Esophagus muscularis mucosa (tissue), 4 donors: ENCODE results near the gene INHBC. TPM values are rescaled to one million over a fixed set of nuclear protein-coding genes. Genes with fewer than 3 reads are reported as not detected.

ENCODE experiments used
- DNase-seq: peaks from one replicate; pipeline ENCODE4 v3.0.0-alpha.2; 2017; ENCODE audit errors: extremely low spot score
- H3K27ac ChIP-seq, 4 donors: fragments of 200-600 bp; sonication (generic); replicated peaks in 1 of 4; 1 replicate in 3 of 4; 2 replicates in 1 of 4; pipeline ENCODE4 v1.5.1; 2016 to 2019; ENCODE audit warnings: mild to moderate bottlenecking in 1 of 4
- H3K27me3 ChIP-seq, 4 donors: fragments of 200-600 bp; sonication (generic); one replicate each; pipeline versions ENCODE4 v1.5.1 to v1.6.0; 2016 to 2019
- H3K36me3 ChIP-seq, 4 donors: fragments of 200-600 bp; sonication (generic); one replicate each; pipeline ENCODE4 v1.5.1; 2016 to 2019
- H3K4me1 ChIP-seq, 4 donors: fragments of 200-600 bp; sonication (generic); one replicate each; pipeline ENCODE4 v1.5.1; 2016 to 2019
- H3K4me3 ChIP-seq, 4 donors: fragments of 200-600 bp; sonication (generic); 1 replicate in 2 of 4; 2 replicates in 2 of 4; pipeline ENCODE4 v1.5.1; 2016 to 2019; ENCODE audit warnings: mild to moderate bottlenecking in 4 of 4, moderate library complexity in 1 of 4
- H3K9me3 ChIP-seq, 4 donors: fragments of 200-600 bp; sonication (generic); 1 replicate in 3 of 4; 2 replicates in 1 of 4; pipeline ENCODE4 v1.5.1; 2016 to 2019
- EP300 ChIP-seq: sonication (generic); formaldehyde crosslinking; IDR thresholded peaks from one replicate; pipeline ENCODE4 v1.6.1; 2017; ENCODE audit warnings: antibody characterized with exemption
- POLR2A ChIP-seq: fragments of 450-650 bp; IDR thresholded peaks from one replicate; pipeline ENCODE4 v1.6.1; 2017; ENCODE audit warnings: antibody characterized with exemption, moderate library complexity, mild to moderate bottlenecking, low read depth
- POLR2AphosphoS5 ChIP-seq, 2 donors: sonication (generic); formaldehyde crosslinking; IDR thresholded peaks; one replicate each; pipeline ENCODE4 v1.6.1; 2017; ENCODE audit warnings: antibody characterized with exemption in 2 of 2
- WGBS: methylation state at CpG from one replicate; pipeline ENCODE4 v1.1.5; 2018; 5-methylcytosine and 5-hydroxymethylcytosine counted together
- intact Hi-C: fragments of 100-400 bp; cut with DNase I; formaldehyde crosslinking; loops from one replicate; pipeline ENCODE4 v1.15.1; 2023
- total RNA-seq, 4 donors: library from RNA; depleted of rRNA; stranded (reverse); fragments of >200 nt; gene quantifications; one replicate each; pipeline versions ENCODE4 v1.1.0 to v1.2.1, GENCODE V29; 2016
- TF ChIP-seq, protein P1 (sequence below), 3 experiments: fragments of 200-600 bp in 2 of 3; fragments of 450-650 bp in 1 of 3; sonication (generic) in 2 of 3; IDR thresholded peaks; one replicate each; pipeline ENCODE4 v1.5.1; 2017 to 2019; ENCODE audit warnings: antibody characterized with exemption in 3 of 3, mild to moderate bottlenecking in 2 of 3, moderate library complexity in 1 of 3

INHBC gene
- total RNA-seq, 4 donors from 2014 or later: not detected

DNA sequence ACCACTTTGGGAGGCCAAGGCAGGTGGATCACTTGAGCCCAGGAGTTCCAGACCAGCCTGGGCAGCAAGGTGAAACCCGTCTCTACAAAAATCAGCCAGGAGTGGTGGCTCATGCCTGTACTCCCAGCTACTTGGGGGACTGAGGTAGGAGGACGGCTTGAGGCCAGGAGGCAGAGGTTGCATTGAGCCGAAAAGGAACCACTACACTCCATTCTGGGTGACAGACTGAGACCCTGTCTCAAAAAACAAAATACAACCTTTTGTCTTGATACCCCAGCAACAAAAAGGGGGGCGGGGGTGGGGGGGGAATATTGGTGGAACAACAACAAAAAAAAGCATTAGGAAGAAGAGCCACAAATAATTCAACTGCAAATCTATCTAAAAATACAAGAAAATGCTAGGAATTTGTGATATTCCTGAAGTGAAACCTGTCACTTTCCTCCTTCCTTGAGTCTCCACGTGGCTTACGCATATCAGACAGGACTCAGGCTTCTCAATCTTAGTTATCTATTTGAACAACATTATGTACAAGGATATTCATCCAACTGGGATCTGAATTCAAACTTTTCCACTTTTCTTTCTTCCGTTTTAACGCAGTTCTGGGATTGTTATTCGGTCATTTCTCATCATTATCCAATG is 5.0 kb upstream of the INHBC start:
- intact Hi-C loops: no loop called here
- WGBS: 35% methylated on average over 9 of the region's 9 CpGs
- no peak for DNase-seq
- Histone ChIP-seq H3K27ac (peak overlapping the region; percentile 90 to 98 (median 98)), H3K27me3 (no peaks in the 10 kb centered on the region), H3K4me1 (peaks cover 12 to 26% (median 17%) of the 10 kb centered on the region in 4 donors), H3K36me3 (peaks cover 0 to 9% (median 2%) of the 10 kb centered on the region in 4 donors), H3K9me3 (no peaks in the 10 kb centered on the region), H3K4me3 (peak overlapping the region; percentile 66 to 97 (median 78))
- TF ChIP-seq POLR2A: no peak
- TF ChIP-seq, protein P1, sequence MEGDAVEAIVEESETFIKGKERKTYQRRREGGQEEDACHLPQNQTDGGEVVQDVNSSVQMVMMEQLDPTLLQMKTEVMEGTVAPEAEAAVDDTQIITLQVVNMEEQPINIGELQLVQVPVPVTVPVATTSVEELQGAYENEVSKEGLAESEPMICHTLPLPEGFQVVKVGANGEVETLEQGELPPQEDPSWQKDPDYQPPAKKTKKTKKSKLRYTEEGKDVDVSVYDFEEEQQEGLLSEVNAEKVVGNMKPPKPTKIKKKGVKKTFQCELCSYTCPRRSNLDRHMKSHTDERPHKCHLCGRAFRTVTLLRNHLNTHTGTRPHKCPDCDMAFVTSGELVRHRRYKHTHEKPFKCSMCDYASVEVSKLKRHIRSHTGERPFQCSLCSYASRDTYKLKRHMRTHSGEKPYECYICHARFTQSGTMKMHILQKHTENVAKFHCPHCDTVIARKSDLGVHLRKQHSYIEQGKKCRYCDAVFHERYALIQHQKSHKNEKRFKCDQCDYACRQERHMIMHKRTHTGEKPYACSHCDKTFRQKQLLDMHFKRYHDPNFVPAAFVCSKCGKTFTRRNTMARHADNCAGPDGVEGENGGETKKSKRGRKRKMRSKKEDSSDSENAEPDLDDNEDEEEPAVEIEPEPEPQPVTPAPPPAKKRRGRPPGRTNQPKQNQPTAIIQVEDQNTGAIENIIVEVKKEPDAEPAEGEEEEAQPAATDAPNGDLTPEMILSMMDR (IDR thresholded peaks at IDR 0.05): no peak
- TF ChIP-seq POLR2AphosphoS5 (IDR thresholded peaks at IDR 0.05): no peak
- no peak for TF ChIP-seq EP300

DNA sequence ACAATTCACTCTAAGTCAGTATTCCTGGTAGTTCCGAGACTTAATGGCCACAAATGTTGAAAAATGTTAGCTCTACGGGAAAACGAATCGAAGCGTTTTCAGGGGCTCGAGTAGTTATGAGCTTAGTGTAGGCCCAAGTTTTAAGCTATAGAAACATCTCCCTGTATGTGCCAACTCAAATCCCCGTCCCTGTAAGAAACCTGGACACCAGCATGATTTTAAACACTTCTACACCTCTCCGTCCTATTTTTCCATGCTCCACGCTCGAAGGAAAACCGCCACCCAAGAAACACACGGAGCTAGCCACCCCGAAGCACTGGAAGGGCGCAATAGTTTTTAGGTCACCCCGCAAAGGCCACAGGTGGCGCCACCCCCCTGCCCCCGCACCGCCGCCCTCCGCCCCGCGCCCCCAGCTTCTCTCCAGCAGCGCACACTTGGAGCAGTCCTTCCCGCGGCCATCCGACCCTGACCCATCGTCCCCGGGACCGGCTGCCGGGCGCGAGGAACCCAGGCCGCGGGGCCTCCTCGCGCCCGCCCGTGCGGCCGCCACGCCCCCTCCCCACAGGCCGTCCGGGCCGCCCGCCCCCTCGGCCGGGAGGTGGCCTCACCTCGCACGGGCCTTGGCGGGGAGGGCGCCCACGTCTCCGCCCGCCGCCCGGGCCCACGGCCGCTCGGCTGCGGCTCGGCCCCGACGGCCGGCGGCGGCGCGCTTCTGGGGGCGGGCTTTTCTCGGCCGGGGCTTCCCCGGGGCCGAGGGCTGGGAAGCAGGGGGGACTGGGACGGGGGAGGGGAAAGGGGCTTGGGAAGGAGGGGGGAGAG is 4.3 kb upstream of the INHBC start:
- Histone ChIP-seq H3K9me3 (no peaks in the 10 kb centered on the region), H3K27ac (peak overlapping the region; percentile 90 to 98 (median 98)), H3K27me3 (no peaks in the 10 kb centered on the region), H3K4me1 (peaks cover 12 to 26% (median 17%) of the 10 kb centered on the region in 4 donors), H3K4me3 (peak overlapping the region; percentile 66 to 97 (median 78)), H3K36me3 (peaks cover 0 to 7% (median 1%) of the 10 kb centered on the region in 4 donors)
- under 1% methylated on average over 23 of the region's 74 CpGs for WGBS
- intact Hi-C loops: no loop called here
- TF ChIP-seq, protein P1 (IDR thresholded peaks at IDR 0.05): peak in 1 of 3 experiments; percentile 13
- no peak for TF ChIP-seq POLR2A
- TF ChIP-seq EP300: no peak
- no peak for TF ChIP-seq POLR2AphosphoS5 (IDR thresholded peaks at IDR 0.05)
- no peak for DNase-seq

DNA sequence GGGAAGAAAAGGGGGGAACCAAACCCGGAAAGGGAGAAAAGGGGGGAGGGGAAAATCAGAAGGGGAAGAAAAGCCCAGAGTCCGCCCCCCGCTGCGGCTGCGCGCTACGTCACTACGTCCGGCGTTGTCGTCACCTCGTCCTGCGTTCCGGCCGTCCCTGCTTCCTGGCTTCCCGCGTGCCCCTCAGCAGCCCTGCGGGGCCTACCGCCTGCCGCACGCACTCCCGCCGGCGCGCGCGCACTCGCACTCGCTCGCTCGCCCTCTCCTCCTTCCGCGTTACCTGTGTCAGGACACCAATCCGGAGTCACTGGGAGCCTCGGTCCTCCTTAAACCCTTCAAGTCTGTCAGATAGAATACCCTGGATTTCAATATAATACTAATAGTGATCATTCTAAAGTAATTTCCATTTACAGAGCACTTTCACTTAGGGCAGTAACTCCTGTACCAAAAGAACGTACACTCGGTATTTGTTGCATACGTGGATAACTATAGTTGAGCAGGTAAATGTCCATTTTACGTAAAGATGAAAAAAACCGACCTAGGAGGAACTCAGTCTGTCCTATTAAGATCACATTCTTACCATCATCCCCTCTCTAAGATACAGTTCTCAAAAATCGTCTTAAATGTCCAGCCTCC is 3.5 kb upstream of the INHBC start, which contains the start of gene R3HDM2:
R3HDM2 (minus strand) TSS at position 113 of the 636 bp plus-strand sequence. CDS start 120,615 bp downstream, outside the sequence.
- Histone ChIP-seq H3K36me3 (no peaks in the 10 kb centered on the region), H3K4me1 (peaks cover 12 to 26% (median 17%) of the 10 kb centered on the region in 4 donors), H3K27ac (peak within 1 kb of the TSS; percentile 90 to 98 (median 98)), H3K27me3 (no peaks in the 10 kb centered on the region), H3K9me3 (no peaks in the 10 kb centered on the region), H3K4me3 (peak within 1 kb of the TSS; percentile 66 to 97 (median 78))
- peak; percentile 98 for DNase-seq
- intact Hi-C loops: no loop called here
- TF ChIP-seq POLR2A: peak; percentile 88
- TF ChIP-seq, protein P1 (IDR thresholded peaks at IDR 0.05): peak in 1 of 3 experiments; percentile 21
- TF ChIP-seq EP300: no peak
- TF ChIP-seq POLR2AphosphoS5 (IDR thresholded peaks at IDR 0.05): peak; percentile 98
- WGBS: 2% methylated on average over 31 of the region's 41 CpGs

DNA sequence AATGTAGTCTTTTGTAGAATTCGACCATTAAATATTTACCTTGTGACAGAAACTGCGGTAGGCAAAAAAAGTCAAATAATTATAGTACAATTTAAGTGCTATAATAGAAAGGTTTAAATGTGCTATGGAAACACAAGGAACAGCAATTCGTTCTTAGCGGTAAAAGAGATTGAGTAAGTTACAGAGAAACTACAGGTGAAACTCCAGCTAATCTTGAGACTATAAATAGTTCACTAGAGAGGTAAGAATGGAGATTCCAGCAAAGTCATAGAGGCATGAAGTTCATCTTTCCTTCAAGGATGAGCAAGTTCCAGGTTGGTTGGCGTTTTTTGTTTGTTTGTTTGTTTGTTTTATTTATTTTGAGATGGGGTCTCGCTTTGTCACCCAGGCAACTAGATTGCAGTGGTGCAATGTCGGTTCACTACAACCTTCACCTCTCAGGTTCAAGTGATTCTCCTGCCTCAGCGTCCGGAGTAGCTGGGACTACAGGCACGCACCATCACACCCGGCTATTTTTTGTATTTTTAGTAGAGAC is 2.9 kb upstream of the INHBC start:
- Histone ChIP-seq H3K9me3 (no peaks in the 10 kb centered on the region), H3K4me1 (peaks cover 12 to 26% (median 17%) of the 10 kb centered on the region in 4 donors), H3K27me3 (no peaks in the 10 kb centered on the region), H3K4me3 (peak overlapping the region; percentile 66 to 97 (median 78)), H3K27ac (peak overlapping the region; percentile 90 to 98 (median 98)), H3K36me3 (no peaks in the 10 kb centered on the region)
- no peak for DNase-seq
- TF ChIP-seq EP300 (no peak), POLR2A (no peak), POLR2AphosphoS5 (IDR thresholded peaks at IDR 0.05) (no peak)
- TF ChIP-seq, protein P1 (IDR thresholded peaks at IDR 0.05): no peak
- intact Hi-C loops: no loop called here
- WGBS: 91% methylated on average over 11 of the region's 11 CpGs
